ENCODE measurements around the gene TUBA1A. TPM values are rescaled to one million over a fixed set of nuclear protein-coding genes. Genes with fewer than 3 reads are reported as not detected.
"Not testable (repeated sequence)": the region's sequence is repeated elsewhere in the genome, so short reads cannot be mapped to it uniquely, and the experiment has no call there.

The TUBA1A gene
- total and polyA plus RNA-seq, 2 experiments from 2014 or later = 189 to 424 TPM

GRCh38 chr12:49137476-49137875 is 51.4 kb downstream of the TUBA1A start:
- Mint-ChIP-seq H3K27me3 (ENCODE audit: insufficient read depth, low read depth, poor library complexity) (peaks cover 5% of the 10 kb centered on the region), H3K9me3 (no peaks in the 10 kb centered on the region; the same call in 2 of the 3 replicates), H3K4me1 (peaks cover 3% of the 10 kb centered on the region; the same call in 2 of the 3 replicates), H3K4me3 (no peak overlapping the region), H3K27ac (no peak overlapping the region), H3K36me3 (ENCODE audit: low read depth) (no peaks in the 10 kb centered on the region)
- Histone ChIP-seq H4K20me1 (replicated peaks; ENCODE audit: insufficient read depth) (no peaks in the 10 kb centered on the region), H3K27me3 (ENCODE audit: insufficient read depth) (no peaks in the 10 kb centered on the region), H3K4me1 (ENCODE audit: insufficient read depth) (no peaks in the 10 kb centered on the region), H3K9me2 (ENCODE audit: insufficient read depth) (no peaks in the 10 kb centered on the region), H3K4me3 (no peak overlapping the region), H2AFZ (no peak overlapping the region), H3K36me3 (ENCODE audit: insufficient read depth) (no peaks in the 10 kb centered on the region), H3F3A (replicated peaks; ENCODE audit: low read depth) (no peaks in the 10 kb centered on the region), H3K4me2 (no peak overlapping the region), H3K27ac (ENCODE audit: low read depth) (no peak overlapping the region), H3K79me2 (replicated peaks; ENCODE audit: insufficient read depth) (0 out of 2 replicates have a peak, but pooled peaks cover 6% of the 10 kb centered on the region)
- DNase-seq (ENCODE audit: low spot score) (no peak), ATAC-seq (no peak)
- TF ChIP-seq ZNF462 (CRISPR knock-in tag; IDR thresholded peaks at IDR 0.05) (no peak), CREB1 (CRISPR knock-in tag; IDR thresholded peaks at IDR 0.05; ENCODE audit: low read depth) (no peak), REST (IDR thresholded peaks at IDR 0.05; ENCODE audit: unreplicated experiment) (no peak), EZH2phosphoT487 (IDR thresholded peaks at IDR 0.05; ENCODE audit: unreplicated experiment) (no peak), NANOG (IDR thresholded peaks at IDR 0.05; ENCODE audit: borderline replicate concordance) (no peak), JUNB (IDR thresholded peaks at IDR 0.05; ENCODE audit: unreplicated experiment) (no peak), ZNF114 (CRISPR knock-in tag; IDR thresholded peaks at IDR 0.05) (no peak), ETS1 (IDR thresholded peaks at IDR 0.05) (no peak), STAT1 (IDR thresholded peaks at IDR 0.05; ENCODE audit: unreplicated experiment) (no peak), CTCF (conservative IDR thresholded peaks at IDR 0.05; ENCODE audit: low read depth in 2 of 2) (no peak), EZH2 (IDR thresholded peaks at IDR 0.05; ENCODE audit: low read depth, unreplicated experiment) (no peak)

GRCh38 chr12:49136997-49137396 is 51.9 kb downstream of the TUBA1A start:
- not testable (repeated sequence) for H3K36me3 Mint-ChIP-seq (ENCODE audit: low read depth); H3K27me3 Mint-ChIP-seq (ENCODE audit: insufficient read depth, low read depth, poor library complexity); H3K9me2 ChIP-seq (ENCODE audit: insufficient read depth); H3K9me3 Mint-ChIP-seq; DNase-seq (ENCODE audit: low spot score); ATAC-seq; H3K4me1 ChIP-seq (ENCODE audit: insufficient read depth); H3K4me3 Mint-ChIP-seq; H3K4me3 ChIP-seq; H3F3A ChIP-seq (replicated peaks; ENCODE audit: low read depth); H2AFZ ChIP-seq; H4K20me1 ChIP-seq (replicated peaks; ENCODE audit: insufficient read depth); H3K27ac ChIP-seq (ENCODE audit: low read depth); H3K27ac Mint-ChIP-seq; H3K4me1 Mint-ChIP-seq; H3K27me3 ChIP-seq (ENCODE audit: insufficient read depth); H3K36me3 ChIP-seq (ENCODE audit: insufficient read depth); H3K4me2 ChIP-seq; H3K79me2 ChIP-seq (replicated peaks; ENCODE audit: insufficient read depth)

Measured in GM23338 (cell line).